Endothelial cell of umbilical vein (primary cell): ENCODE measurements around the gene PCDHGA2. TPM values are rescaled to one million over a fixed set of nuclear protein-coding genes. Genes with fewer than 3 reads are reported as not detected.

Experiments
- BruUV-seq: library from RNA; stranded (reverse); fragments of 400-500 nt; replicated peaks from 2 replicates; lab custom pipeline; 2021; lab: Mats Ljungman, UMichigan
- CTCF ChIA-PET: fragments of 300-600, 350-600 bp; sonication (Branson Sonifier 250); formaldehyde crosslinking; loops from one replicate; lab custom pipeline; 2021; ENCODE audit warnings: antibody characterized with exemption, inconsistent platforms; lab: Charles Lee
- POLR2A ChIA-PET: fragments of 300-600, 350-600 bp; sonication (Branson Sonifier 250); formaldehyde crosslinking; loops from one replicate; lab custom pipeline; 2021; ENCODE audit warnings: antibody characterized with exemption, inconsistent platforms; lab: Charles Lee
- DNase-seq: peaks from one replicate; pipeline ENCODE4 v3.0.0-alpha.2; 2011; ENCODE audit warnings: low read depth, low spot score
- FAIRE-seq: peaks from 2 replicates; lab custom pipeline; 2011; peaks lifted over from hg19 to GRCh38; lab: Jason Lieb, UNC
- H2AFZ ChIP-seq: 2 replicates; pipeline ENCODE4 v1.6.0; 2012; ENCODE audit warnings: low read depth, low read length, control low read depth, inconsistent platforms
- H3K27ac ChIP-seq: 2 replicates; pipeline ENCODE4 v1.5.1; 2011; ENCODE audit warnings: low read depth, mild to moderate bottlenecking, control low read depth, low read length, moderate library complexity; ENCODE audit not compliant: insufficient read depth
- H3K27me3 ChIP-seq, 2 experiments: 2 replicates each; pipeline versions ENCODE4 v1.6.0 to v1.6.1; 2011; ENCODE audit warnings: low read length in 2 of 2, mixed read lengths in 1 of 2; ENCODE audit not compliant: control insufficient read depth in 2 of 2, insufficient read depth in 2 of 2
- H3K36me3 ChIP-seq, 2 experiments: 2 replicates in 1 of 2; 3 replicates in 1 of 2; pipeline ENCODE4 v1.5.1; 2011; ENCODE audit warnings: low read length in 2 of 2, mild to moderate bottlenecking in 1 of 2, moderate library complexity in 1 of 2; ENCODE audit not compliant: control insufficient read depth in 2 of 2, insufficient read depth in 2 of 2; ENCODE audit errors: extremely low read depth in 1 of 2
- H3K4me1 ChIP-seq: 3 replicates; pipeline ENCODE4 v1.5.1; 2011; ENCODE audit warnings: mild to moderate bottlenecking, low read length; ENCODE audit not compliant: control insufficient read depth, insufficient read depth; ENCODE audit errors: extremely low read depth
- H3K4me2 ChIP-seq: 2 replicates; pipeline ENCODE4 v1.6.1; 2011; ENCODE audit warnings: low read length, control low read depth, mixed read lengths; ENCODE audit not compliant: insufficient read depth
- H3K4me3 ChIP-seq, 3 experiments: fragments of 200-600 bp in 1 of 3; sonication (generic), shearing (Covaris generic) in 1 of 3; replicated peaks in 1 of 3; 2 replicates each; pipeline ENCODE4 v1.5.1; 2011 to 2016; ENCODE audit warnings: control low read depth in 3 of 3, low read length in 3 of 3, mild to moderate bottlenecking in 2 of 3, inconsistent platforms in 1 of 3, low read depth in 1 of 3, moderate library complexity in 1 of 3; ENCODE audit not compliant: insufficient read depth in 1 of 3
- H3K79me2 ChIP-seq: 2 replicates; pipeline ENCODE4 v1.6.0; 2012; ENCODE audit warnings: low read length, inconsistent platforms; ENCODE audit not compliant: control insufficient read depth, insufficient read depth
- H3K9ac ChIP-seq: replicated peaks from 2 replicates; pipeline ENCODE3; 2011; ENCODE audit warnings: low read length, control low read depth; ENCODE audit not compliant: insufficient read depth; ENCODE audit errors: extremely low read depth
- H3K9me1 ChIP-seq: replicated peaks from 3 replicates; pipeline ENCODE4 v1.6.0; 2011; ENCODE audit warnings: mild to moderate bottlenecking, low read length; ENCODE audit not compliant: control insufficient read depth, insufficient read depth; ENCODE audit errors: extremely low read depth
- H3K9me3 ChIP-seq: replicated peaks from 2 replicates; pipeline ENCODE4 v1.5.1; 2012; ENCODE audit warnings: low read length, inconsistent platforms; ENCODE audit not compliant: control insufficient read depth, insufficient read depth
- H4K20me1 ChIP-seq: replicated peaks from 2 replicates; pipeline ENCODE3; 2011; ENCODE audit warnings: mild to moderate bottlenecking, low read length; ENCODE audit not compliant: control insufficient read depth, insufficient read depth; ENCODE audit errors: extremely low read depth
- EZH2 ChIP-seq: IDR thresholded peaks from 2 replicates; pipeline ENCODE4 v1.6.1; 2012; ENCODE audit warnings: borderline replicate concordance, low read depth, mild to moderate bottlenecking, moderate library complexity, low read length, inconsistent platforms; ENCODE audit not compliant: severe bottlenecking
- FOS ChIP-seq: IDR thresholded peaks from 2 replicates; pipeline ENCODE4 v1.6.1; 2011; ENCODE audit warnings: mild to moderate bottlenecking, low read length, moderate library complexity, borderline replicate concordance; ENCODE audit not compliant: insufficient read depth
- GATA2 ChIP-seq: IDR thresholded peaks from 2 replicates; pipeline ENCODE4 v1.7.0; 2011; ENCODE audit warnings: low read depth, mild to moderate bottlenecking, moderate library complexity, mixed read lengths, low read length; ENCODE audit not compliant: insufficient read length, insufficient read depth
- JUN ChIP-seq: IDR thresholded peaks from 2 replicates; pipeline ENCODE4 v1.6.1; 2011; ENCODE audit warnings: borderline replicate concordance, low read depth; ENCODE audit not compliant: insufficient read length, insufficient read depth
- MYC ChIP-seq: IDR thresholded peaks from one replicate; pipeline ENCODE4 v1.6.1; 2011; ENCODE audit warnings: mild to moderate bottlenecking, low read depth, low read length
- POLR2A ChIP-seq: IDR thresholded peaks from 2 replicates; pipeline ENCODE4 v1.6.1; 2012; ENCODE audit warnings: low read depth, mild to moderate bottlenecking, control low read depth, low read length
- POLR2AphosphoS5 ChIP-seq: IDR thresholded peaks from 2 replicates; pipeline ENCODE4 v1.6.1; 2012; ENCODE audit warnings: low read depth, mild to moderate bottlenecking, control low read depth, low read length, moderate library complexity; ENCODE audit not compliant: insufficient read depth
- dilution Hi-C: fragments of 300-500 bp; cut with MboI; formaldehyde crosslinking; loops from one replicate; pipeline ENCODE4 v1.15.0; 2019; ENCODE audit warnings: low sequenced_read_pairs; ENCODE audit not compliant: extremely low pct_ligation_motif_present
- intact Hi-C: fragments of 100-400 bp; cut with micrococcal nuclease; formaldehyde crosslinking; loops from one replicate; pipeline ENCODE4 v1.10.0; 2022
- polyA plus RNA-seq, 4 experiments: library from polyadenylated mRNA; depleted of rRNA in 3 of 4; stranded (reverse) in 3 of 4; unstranded in 1 of 4; fragments of >200 nt; gene quantifications; 2 replicates each; pipeline versions ENCODE4 v1.2.1 to v1.2.3, GENCODE V29; 2011 to 2012; ENCODE audit warnings: missing spikeins in 1 of 4
- total RNA-seq: library from RNA; stranded (reverse); gene quantifications from 2 replicates; pipeline ENCODE4 v1.2.3, GENCODE V29; 2021
- TF ChIP-seq, protein P1 (sequence below): IDR thresholded peaks from 2 replicates; pipeline ENCODE4 v1.6.1; 2011; ENCODE audit not compliant: insufficient read depth, insufficient read length
- TF ChIP-seq, protein P2 (sequence below), 2 donors: IDR thresholded peaks; 1 replicate in 1 of 2; 2 replicates in 1 of 2; pipeline ENCODE4 v1.5.1; 2011; ENCODE audit warnings: low read length in 2 of 2, mild to moderate bottlenecking in 2 of 2, moderate library complexity in 2 of 2, control low read depth in 1 of 2, inconsistent platforms in 1 of 2, low read depth in 1 of 2; ENCODE audit not compliant: insufficient read depth in 1 of 2; ENCODE audit errors: extremely low read depth in 1 of 2

The PCDHGA2 gene
- total and polyA plus RNA-seq, 2 donors (not counting 3 experiments of a cell fraction or from before 2014, with no cell fraction given): 1.2 to 2.0 TPM

DNA sequence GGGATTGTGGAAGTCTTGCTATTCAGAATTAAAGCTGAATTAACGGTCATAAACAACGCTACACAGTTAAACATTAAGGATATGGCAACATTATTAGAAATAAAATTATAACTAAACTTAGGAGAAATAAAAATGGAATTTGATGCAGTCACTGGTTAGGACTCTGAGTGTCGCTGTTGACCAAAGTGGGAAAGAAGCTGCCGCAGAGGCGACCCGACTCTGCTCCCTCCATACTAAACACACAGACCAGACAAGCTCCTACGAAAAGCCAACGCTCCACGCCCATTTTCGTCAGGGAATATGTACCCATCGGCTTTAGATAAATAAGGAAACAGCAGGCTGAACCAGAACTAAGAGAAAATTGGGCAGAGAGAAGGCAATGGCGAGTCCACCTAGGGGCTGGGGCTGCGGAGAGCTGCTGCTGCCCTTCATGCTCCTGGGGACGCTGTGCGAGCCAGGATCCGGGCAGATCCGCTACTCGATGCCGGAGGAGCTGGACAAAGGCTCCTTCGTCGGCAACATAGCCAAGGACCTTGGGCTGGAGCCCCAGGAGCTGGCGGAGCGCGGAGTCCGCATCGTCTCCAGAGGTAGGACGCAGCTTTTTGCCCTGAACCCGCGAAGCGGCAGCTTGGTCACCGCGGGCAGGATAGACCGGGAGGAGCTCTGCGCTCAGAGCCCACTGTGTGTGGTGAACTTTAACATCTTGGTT, 25.5 kb downstream of the PCDHGA2 start, which contains the start of gene PCDHGA5:
PCDHGA5 (plus strand) TSS at position 211 of the 709 bp plus-strand sequence; CDS start at position 380, 169 bp downstream.
- no peak within 1 kb of the TSS for H3K4me2 ChIP-seq
- POLR2A ChIA-PET: no interaction called here
- FAIRE-seq: no peak

More for the DNA sequence above, 25.5 kb downstream of the PCDHGA2 start, which contains the start of gene PCDHGA5:
- DNase-seq: no peak
- intact Hi-C loops: no loop called here
- Histone ChIP-seq H3K4me3 (no peak within 1 kb of the TSS), H4K20me1 (no peaks in the 10 kb centered on the region), H3K9me3 (peaks cover 2% of the 10 kb centered on the region), H3K4me1 (no peaks in the 10 kb centered on the region), H3K36me3 (no peaks in the 10 kb centered on the region), H3K9me1 (no peaks in the 10 kb centered on the region), H3K9ac (no peak within 1 kb of the TSS), H2AFZ (no peak within 1 kb of the TSS), H3K27me3 (peaks cover 51 to 81% of the 10 kb centered on the region in 2 experiments), H3K79me2 (no peaks in the 10 kb centered on the region), H3K27ac (no peak within 1 kb of the TSS)
- dilution Hi-C loops: no loop called here
- CTCF ChIA-PET: interaction anchor here (0.7 to 1.7 kb wide), 13 partner anchors 9 to 200 kb away, joined by 3 to 9 read pairs (median 4); partner anchors contain the start of genes PCDHGA1, PCDHGA10, PCDHGA11 and PCDHGA2
- no TSS peak for BruUV-seq
- TF ChIP-seq GATA2 (no peak), POLR2A (no peak), FOS (no peak), JUN (no peak), MYC (no peak), POLR2AphosphoS5 (no peak), EZH2 (no peak)
- TF ChIP-seq, protein P1, sequence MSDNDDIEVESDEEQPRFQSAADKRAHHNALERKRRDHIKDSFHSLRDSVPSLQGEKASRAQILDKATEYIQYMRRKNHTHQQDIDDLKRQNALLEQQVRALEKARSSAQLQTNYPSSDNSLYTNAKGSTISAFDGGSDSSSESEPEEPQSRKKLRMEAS: no peak
- TF ChIP-seq, protein P2, sequence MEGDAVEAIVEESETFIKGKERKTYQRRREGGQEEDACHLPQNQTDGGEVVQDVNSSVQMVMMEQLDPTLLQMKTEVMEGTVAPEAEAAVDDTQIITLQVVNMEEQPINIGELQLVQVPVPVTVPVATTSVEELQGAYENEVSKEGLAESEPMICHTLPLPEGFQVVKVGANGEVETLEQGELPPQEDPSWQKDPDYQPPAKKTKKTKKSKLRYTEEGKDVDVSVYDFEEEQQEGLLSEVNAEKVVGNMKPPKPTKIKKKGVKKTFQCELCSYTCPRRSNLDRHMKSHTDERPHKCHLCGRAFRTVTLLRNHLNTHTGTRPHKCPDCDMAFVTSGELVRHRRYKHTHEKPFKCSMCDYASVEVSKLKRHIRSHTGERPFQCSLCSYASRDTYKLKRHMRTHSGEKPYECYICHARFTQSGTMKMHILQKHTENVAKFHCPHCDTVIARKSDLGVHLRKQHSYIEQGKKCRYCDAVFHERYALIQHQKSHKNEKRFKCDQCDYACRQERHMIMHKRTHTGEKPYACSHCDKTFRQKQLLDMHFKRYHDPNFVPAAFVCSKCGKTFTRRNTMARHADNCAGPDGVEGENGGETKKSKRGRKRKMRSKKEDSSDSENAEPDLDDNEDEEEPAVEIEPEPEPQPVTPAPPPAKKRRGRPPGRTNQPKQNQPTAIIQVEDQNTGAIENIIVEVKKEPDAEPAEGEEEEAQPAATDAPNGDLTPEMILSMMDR (IDR thresholded peaks at IDR 0.05; ENCODE audit: extremely low read depth in 1 of 2, insufficient read depth in 1 of 2, low read depth in 1 of 2, low read length in 2 of 2): no peak
